NCI-H510A (cell line): Measurements from ENCODE around the gene OR10R2.
"Not testable (repeated sequence)": the region's sequence is repeated elsewhere in the genome, so short reads cannot be mapped to it uniquely, and the experiment has no call there.

ENCODE experiments used
- DNase-seq: peaks from one replicate; lab custom pipeline; 2025; lab: John Stamatoyannopoulos, UW

The OR10R2 gene, protein sequence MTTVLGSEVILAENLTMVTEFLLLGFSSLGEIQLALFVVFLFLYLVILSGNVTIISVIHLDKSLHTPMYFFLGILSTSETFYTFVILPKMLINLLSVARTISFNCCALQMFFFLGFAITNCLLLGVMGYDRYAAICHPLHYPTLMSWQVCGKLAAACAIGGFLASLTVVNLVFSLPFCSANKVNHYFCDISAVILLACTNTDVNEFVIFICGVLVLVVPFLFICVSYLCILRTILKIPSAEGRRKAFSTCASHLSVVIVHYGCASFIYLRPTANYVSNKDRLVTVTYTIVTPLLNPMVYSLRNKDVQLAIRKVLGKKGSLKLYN

DNA sequence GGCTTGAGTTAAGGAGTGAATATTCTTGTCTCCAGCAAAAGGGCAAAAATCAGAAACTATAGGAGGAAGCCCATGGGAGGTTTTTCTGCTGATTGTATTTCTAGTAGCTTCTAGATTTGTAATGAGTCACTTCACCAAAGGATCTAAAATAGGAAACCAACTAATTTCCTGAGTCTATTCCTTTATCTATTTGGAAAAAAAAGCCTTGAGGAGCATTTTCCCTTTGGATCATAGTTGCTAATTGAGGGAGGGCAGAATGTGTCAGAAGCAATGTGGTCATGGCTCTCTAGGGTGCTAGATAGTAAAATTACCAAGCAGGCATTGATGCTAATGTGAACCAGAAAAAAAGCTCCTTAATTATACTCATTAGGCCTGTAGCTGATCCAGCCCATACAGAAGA lies at the start of gene OR10R2:
TSS of gene OR10R2 (plus strand) at position 301 of the 400 bp plus-strand sequence. CDS start 106 bp downstream, outside the sequence.
- no peak for DNase-seq

DNA sequence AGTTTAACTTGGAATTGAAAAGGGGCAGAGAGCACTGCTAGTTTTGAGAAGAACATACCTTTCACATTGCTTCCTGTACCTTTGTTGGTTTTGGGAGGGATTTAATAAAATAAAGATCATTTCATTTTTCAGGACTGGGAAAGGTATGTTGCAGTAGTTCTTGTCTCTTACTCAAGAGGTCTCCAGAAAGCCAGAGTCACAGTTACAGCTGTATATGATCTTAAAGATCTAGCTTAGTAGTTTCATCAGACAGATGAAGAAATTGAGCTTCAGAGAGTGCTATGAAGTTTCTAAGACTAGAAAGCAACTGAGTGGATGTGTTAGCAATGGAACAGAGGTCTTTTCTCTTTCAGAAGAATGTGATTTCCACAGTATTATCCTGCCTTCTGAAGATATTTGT lies 47.0 kb upstream of the OR10R2 start:
- DNase-seq = no peak

DNA sequence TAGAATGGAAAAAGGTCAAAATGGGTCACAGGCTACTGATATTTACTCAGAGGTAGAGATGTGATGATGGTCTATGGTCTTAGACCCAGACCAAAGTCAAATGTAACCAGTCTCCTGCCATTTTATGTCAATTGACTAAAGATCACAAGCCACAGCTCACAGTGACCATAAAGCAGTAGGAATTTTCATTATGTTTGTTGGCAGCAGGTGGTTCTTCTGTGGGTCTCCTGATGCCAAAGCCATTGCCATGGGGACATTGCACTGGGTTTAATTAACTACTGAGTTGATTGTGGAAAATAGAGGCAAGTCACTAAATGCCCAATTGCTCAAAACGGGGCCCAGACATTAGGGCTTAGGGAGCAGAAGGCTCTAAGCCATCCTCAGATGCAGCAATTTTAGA lies 45.9 kb upstream of the OR10R2 start, which contains the start of gene OR10K2:
TSS of gene OR10K2 (minus strand) at position 101 of the 400 bp plus-strand sequence. CDS start 5,371 bp downstream, outside the sequence.
- no peak for DNase-seq

DNA sequence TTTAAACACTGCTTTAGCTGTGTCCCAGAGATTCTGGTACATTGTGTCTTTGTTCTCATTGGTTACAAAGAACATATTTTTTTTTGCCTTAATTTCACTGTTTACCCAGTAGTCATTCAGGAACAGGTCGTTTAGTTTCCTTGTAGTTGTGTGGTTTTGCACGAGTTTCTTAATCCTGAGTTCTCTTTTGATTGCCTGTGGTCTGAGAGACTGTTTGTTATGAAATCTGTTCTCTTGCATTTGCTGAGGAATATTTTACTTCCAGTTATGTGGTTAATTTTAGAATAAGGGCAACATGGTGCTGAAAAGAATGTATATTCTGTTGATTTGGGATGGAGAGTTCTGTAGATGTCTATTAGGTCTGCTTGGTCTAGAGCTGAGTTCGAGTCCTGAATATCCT lies 41.9 kb upstream of the OR10R2 start:
- not testable (repeated sequence) for DNase-seq

DNA sequence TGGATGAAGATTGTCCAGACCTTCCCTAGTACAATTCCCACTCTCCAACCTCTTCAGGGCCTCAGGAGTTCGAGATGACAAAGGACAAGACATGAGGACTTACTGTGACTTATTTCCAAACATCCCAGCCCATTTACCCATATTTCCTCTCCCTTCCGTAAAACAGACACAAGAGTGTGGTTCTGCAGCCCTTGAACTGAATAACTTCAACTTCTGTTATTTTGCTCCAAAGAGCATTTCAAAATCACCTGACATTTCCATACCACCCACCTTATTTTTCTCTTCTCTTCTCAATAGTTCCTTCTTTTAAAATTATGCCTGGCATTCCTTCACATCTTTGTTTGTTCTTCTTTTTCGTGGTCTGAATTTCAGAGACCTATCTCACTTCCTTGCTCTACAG lies 37.3 kb upstream of the OR10R2 start:
- DNase-seq = no peak

DNA sequence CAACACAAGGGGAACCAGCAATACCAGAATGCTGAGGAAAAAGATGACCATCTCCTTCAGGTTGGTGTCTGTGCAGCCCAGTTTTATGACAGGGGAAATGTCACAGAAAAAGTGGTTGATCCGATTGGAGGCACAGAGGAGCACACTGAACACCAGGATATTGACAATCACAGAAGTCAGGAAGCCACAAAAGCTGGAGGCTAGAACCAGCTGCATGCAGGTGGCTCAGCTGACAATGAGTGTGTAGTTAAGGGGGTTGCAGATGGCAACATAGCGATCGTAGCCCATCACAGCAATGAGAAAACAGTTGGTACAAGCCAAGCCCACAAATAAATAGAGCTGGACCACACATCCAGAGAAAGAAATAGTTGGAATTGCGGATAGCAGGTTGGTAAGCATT lies 26.6 kb upstream of the OR10R2 start:
- no peak for DNase-seq

DNA sequence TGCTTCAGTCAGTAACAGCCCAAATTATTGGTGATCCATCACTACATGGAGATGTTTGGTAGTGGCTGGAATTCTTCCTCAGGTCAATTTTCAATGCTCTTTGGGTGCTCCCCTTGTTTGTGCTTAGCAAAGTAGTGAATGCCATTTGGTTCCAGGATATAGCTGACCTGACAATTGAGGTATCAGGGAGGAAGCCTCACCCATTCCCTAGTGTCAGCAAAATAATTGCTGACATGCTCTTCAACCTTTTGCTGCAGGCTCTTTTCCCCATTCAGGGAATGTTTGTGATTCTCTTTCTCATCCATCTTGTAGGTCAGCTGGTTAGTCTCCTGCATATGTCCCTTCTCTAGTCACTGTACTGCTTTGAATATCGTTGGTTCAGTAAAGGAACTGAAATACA lies 17.5 kb upstream of the OR10R2 start:
- DNase-seq = no peak

DNA sequence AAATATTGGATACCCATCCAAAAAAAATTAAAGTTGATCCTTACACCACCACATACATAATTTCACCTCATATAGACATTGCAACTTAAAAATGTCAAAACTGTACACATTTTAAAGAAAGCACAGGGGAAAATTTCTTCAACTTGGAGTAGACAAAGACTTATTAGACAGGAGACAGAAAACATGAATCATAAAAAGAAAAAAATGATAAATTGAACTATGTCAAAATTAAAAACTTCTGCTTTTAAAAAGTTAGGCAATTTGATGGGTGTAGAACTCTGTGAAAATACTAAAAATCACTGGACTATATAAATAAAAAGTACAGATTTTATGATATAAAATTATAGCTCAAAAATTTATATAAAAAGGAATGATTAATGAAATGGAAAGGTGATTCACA lies 14.8 kb upstream of the OR10R2 start:
- no peak for DNase-seq

DNA sequence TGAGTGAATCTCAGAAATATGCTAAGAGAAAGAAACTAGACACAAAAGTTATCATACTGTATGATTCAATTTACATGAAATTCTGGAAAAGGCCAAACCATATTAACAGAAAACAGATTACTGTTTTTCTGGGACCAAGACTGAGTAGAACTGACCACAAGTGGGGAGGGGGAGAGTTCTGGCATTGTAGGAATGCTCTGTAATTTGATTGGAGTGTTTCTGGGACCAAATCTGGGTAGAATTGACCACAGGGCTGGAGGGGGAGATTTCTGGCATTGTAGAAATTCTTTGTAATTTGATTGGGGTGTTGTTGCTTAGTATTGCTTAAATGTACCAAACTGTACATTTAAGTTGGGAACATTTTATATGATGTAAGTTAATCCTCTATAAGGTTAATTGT lies 13.8 kb upstream of the OR10R2 start:
- DNase-seq = no peak

DNA sequence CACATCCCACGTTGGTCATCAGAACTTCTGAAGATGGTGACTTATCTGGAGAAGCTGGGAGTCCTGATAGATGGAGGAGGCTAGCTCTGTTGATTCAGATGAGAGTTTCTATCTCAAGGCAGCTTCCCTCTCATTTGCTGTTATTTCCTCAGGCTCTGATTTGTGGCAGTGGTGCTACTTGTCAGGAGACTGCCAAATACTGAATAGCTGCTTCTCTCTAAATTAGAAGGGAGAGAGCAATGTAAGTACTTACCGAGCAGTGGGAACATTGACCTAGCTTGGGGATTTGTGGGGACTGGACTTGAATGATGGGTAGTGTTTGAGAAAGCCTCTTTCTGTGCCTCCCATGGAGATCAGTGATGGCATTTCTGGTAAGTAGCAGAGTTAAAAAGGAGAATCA lies 10.5 kb upstream of the OR10R2 start, which contains the start of gene OR10K1:
TSS of gene OR10K1 (plus strand) at position 301 of the 400 bp plus-strand sequence. CDS start 3,728 bp downstream, outside the sequence.
- DNase-seq = no peak

DNA sequence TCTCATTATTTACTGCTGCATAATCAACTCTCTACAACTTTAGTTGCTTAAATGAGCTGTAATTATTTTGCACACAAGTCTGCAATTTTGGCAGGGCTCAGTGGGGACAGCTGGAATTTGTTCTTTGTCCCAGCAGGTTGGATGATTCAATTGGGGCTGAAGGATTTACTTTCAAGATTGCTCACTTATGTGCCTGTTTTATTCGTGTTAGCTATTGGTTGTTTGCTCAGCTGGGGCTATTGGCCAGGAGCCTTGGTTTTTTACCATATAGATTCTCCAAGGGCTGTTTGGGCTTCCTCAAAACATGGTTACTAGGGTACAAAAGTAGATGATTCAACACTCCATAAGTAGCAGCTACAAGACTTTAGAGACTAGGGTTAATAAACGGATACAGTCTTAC lies 13.4 kb downstream of the OR10R2 start:
- peak; percentile 8 for DNase-seq

DNA sequence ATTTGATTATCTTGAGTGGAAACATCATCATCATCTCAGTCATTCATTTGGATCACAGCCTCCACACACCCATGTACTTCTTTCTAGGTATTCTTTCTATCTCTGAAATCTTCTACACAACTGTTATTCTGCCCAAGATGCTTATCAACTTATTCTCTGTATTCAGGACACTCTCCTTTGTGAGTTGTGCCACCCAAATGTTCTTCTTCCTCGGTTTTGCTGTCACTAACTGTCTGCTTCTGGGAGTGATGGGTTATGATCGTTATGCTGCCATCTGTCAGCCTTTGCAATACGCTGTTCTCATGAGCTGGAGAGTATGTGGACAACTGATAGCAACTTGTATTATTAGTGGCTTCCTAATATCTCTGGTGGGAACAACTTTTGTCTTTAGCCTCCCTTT lies 19.3 kb downstream of the OR10R2 start:
- DNase-seq = no peak

DNA sequence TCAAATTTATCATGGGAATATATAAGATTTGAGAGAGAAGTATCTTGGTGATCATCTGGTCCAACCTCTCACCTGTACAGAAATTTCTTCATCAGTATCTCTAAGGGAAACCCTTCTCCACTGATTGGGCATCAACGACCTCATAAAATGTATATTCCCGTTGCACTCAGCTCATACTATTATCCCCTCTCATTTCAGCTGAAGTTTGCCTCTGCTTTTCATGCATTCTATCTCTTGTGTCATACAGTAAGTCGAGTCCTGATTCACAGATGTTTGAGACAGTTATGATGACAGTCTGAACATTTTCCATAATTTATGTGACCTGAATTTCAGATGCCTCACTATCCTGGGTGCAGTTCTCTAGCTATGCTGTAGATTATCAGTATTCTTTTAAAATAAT lies 21.0 kb downstream of the OR10R2 start:
- DNase-seq = no peak

DNA sequence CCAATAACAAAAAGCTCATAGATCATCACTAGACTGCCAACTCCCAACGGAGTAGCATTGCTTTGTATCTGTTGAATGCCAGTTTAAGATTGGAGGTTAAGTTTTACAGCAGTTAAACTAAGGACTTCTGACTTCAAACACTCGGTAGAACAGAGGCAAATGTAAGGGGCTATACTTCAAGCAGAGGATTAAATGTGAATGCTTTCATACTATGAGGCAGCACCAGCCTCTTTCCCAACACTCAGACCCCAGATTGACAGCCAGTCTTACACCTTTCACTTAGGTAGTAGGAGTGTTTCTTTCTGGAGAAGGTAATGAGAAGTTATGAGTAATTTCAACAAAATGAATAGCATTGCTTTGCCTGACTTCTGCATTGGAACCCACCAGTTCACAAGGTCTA lies 22.8 kb downstream of the OR10R2 start:
- DNase-seq = no peak

DNA sequence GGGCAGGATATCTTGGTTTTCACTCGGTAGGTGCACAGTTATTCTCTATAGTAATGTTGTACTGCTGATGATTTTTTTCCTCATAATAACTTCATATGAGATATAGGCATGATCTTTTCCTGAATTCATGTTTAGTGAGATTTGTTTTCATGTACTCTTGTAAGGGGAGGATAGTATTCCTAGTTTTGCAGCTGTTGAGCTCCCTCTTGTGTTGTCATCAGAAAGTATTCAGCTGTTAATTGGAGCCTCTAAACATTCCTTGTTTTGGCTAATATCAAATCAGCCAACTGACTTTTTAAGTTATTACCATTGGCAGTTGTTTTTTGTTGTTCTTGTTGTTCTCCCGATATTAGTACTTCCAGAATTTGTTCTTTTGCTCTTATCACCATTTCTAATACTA lies 24.4 kb downstream of the OR10R2 start:
- no peak for DNase-seq

DNA sequence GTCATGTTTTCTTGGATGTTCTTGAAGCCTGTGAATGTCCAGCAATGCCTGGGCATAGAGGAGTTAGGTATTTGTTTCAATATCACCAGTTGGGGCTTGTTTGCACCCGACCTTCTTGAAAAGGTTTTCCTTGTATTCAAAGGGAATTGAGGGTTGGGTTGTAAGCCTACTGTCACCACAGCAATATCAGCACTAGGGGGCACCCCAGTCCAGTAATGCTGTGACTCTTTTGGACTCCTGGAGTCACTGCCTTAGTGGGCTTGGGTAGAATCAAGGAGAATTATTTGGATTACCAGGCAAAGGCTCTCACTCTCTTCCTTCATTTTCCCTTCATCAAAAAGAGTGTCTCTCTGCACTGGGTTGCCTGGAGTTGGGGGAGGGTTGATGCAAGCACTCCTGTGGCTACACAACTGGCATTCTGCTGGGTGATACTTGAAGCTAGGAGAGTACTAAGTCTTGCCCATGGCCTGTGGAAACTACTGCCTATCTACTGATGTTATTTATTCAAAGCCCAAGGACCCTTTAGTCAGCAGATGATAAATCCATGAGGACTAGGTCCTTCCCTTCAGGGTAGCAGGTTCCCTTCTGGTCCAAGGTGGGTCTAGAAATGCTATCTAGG lies 34.5 kb downstream of the OR10R2 start:
- no peak for DNase-seq

DNA sequence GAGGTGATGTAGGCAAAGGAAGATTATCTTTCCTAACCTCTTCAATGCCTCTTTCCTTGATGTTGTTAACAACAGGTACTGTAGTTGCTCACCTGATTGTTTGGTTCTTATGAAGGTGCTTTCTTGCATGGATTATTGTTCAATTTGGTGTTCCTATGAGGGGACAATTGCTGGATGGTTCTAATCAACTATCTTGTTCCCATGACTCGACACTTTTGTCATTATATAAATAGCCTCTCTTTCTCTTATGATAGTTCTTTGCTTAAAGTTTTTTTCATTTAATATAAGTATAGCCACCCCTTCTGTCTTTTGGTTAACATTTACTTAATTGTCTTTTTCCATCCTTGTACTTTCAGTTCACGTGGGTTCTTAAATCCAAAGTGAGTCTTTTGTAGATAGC lies 35.5 kb downstream of the OR10R2 start:
- DNase-seq = no peak

DNA sequence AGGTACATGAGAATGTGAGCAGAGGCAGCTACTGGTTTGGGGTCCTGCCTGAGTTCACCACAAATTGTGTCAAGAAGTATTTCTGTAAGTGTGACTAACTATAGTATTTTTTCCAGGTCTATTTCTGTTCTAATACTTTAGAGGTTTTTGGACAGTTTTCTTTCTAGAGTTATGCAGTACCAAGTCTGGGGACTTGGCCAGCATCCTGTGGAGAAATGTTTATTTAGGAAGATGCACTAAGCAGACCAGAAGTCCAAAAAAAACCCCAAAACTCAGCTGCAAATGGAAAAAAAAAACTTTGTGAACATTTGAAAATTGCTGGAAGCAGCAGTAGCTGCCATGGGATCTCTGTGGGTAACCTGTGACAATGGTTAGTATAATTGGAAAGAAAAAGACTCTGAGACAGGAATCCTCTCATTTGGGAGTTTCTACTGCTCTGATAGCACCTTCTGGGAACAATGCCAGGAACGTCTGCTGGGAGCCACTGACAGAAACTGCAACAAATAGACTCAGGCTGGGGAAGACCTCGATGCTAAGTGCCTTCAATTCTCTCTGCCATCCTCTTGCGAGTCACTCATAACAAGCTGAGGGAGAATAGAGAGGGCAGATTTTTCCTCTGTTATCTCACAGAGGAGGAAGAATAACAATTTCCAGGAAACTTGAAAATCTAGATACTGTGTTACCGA lies 37.6 kb downstream of the OR10R2 start:
- no peak for DNase-seq

DNA sequence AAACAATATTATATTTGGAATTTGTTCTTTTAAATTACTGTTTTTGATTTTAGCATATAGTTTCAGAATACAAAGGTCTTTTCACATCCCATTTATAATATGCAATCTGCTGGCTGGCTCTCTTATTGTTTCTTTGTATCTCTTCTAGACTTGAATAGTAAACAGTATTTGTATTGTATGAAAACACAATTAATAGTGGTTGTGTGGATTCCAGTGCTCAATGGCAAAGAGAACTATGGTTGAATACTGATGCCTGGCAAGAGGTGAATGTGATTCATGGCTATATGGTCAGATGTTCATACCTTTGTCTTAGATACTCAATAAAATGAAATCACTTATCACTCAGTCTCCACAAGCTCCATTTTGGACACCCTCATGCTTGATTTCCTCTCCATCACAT lies 44.9 kb downstream of the OR10R2 start:
- DNase-seq = no peak

DNA sequence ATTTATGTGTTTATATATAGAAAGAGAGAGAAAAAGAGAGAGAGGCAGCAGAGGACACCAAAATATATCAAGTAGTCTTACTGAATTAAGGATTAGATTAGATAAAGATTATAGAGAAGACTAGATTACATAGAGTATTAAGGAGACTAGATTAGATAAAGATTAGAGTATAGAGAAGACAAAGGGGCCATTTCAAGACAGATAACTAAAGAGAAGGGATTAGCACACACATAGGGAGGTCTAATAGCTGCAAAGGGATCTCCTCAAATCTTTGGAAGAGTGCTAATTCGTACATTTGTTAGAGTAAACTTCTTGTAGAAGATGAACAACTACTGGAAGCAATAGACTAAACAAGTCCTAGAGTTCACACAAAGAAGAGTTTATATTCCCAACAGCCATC lies 48.0 kb downstream of the OR10R2 start:
- DNase-seq = no peak

DNA sequence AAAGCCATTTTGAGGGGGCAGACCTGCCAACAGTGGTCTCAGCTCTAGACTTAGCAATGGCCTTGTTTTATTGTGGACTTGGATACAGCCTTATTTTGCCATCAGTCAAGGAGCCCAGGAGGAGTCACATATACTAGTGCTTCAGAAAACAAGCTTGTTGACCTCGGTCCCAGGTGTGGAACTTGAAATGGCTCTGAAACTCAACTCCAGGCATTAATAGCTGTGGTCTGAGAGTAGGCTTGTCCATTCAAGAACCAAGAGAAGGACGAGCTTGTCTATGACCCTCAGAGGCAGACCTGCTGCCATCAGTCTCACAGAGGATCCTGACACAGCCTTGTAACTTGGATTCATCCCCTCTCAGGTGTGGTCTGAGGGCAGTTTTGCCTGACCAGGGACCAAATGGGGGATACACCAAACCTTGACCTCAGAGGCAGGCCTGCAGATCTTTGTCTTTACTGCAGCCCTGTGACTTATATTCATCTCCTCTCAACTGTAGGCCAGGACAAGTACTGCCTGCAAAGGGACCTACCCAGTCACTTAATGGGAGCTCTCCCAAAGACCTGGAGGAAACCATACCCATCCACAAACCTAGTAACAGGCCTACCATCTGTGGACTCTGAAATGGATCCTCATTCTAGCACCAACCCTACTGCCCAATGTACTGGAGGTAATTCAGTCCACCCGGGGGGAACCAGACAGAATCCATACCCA lies 49.1 kb downstream of the OR10R2 start:
- DNase-seq = no peak

DNA sequence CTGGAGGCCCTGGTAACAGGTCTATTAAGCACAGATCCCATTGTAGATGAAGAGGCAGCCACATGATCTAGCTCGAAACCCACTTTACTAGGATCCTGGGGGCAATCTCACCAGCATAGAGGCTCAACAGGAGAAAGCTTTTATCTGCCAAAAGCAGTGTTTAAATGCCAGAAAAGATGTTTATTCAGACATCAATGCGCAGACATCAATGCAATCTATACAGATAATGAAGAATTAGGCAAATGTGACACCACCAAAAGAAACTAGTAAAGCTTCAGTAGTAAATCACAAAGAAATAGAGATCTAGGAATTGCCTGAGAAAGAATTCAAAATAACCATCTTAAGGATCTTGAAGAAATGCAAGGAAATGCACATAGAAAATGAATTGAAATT lies 49.6 kb downstream of the OR10R2 start:
- DNase-seq = no peak
